Hematopoietic multipotent progenitor cell treated with erythropoietin and hydrocortisone succinate and interleukin-3 and kit ligand, for 4 days (in vitro differentiated cells): ENCODE measurements around the gene RASGEF1C.
"Not testable (repeated sequence)": the region's sequence is repeated elsewhere in the genome, so short reads cannot be mapped to it uniquely, and the experiment has no call there.

Experiments used
- DNase-seq: peaks from one replicate; pipeline ENCODE4 v3.0.0-alpha.2; 2015

RASGEF1C gene

DNA sequence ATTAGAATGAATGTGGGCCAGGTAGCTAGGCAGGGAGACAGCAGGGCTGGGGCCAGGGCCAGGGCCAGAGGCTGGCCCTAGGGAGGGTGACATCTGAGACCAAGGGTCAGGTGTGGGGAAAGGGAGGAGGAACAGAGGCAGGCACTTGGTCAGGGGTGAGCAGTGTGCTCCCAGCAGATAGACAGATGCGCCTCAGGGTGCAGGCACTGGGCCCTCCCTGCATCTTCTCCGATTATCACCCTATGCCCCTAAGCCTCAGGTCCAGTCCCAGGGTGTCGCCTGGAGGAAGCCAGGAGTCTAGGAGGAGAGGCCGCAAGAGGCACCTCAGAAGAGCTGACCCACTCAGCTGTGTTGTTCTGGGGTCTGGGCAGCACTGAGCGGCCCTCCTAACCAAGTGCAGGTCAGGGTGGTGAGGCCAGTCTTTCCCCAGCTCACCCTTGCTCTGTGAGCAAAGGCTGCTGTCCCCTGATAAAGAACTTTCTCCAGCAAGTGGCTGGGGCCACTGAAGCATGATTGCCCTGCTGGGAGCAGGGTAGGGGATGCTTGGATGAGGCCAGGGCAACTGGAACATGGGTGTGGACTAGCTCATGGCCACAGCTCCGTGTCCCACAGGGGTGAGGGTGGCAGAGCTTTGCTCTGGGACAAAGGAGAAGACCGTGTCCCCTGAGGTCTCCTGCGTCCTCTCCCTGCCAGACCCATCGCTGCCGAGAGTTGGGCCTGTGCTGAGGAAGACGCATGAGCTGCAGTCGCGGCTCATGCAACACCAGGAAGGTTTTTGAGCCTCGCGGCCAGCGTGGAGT, 2.1 kb upstream of the RASGEF1C start:
- DNase-seq = no peak

- DNase-seq = not testable (repeated sequence)
Measured at GRCh38 chr5:180210077-180210476, 1.1 kb upstream of the RASGEF1C start.

DNA sequence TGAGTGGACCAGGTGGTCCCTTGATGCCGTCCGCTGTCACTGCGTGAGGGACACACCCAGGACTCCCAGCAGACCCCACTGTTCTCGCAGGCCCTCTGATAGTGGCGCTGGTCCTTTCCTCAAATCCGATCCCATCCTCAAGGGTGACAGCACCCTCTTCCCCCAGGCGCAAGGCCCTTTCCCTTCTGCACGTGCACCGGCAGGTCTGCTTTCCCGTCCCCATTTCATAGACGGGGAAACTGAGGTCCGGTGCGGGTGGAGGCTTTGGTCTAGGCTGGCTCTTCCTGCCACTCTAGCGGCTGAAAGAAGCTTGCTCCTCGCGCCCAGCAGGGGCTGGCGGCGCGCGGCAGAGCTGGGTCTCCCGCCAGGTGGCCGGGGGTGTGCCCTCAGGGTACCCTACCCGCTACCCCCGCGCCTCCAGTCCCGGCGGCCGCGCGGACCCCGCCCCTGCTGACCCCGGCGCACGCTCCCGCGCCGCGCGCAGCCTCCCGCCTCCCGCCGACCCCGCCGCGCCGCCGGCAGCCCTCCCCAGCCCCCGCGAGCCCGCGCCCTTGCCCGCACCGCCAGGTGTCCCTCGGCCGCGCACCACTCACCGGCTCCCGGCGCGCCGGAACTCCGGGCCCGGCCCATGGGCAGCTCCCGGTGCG, 453 bp downstream of the RASGEF1C start:
- peak; percentile 56 for DNase-seq

GRCh38 chr5:180208038-180208434, 975 bp downstream of the RASGEF1C start:
- DNase-seq = no peak

DNA sequence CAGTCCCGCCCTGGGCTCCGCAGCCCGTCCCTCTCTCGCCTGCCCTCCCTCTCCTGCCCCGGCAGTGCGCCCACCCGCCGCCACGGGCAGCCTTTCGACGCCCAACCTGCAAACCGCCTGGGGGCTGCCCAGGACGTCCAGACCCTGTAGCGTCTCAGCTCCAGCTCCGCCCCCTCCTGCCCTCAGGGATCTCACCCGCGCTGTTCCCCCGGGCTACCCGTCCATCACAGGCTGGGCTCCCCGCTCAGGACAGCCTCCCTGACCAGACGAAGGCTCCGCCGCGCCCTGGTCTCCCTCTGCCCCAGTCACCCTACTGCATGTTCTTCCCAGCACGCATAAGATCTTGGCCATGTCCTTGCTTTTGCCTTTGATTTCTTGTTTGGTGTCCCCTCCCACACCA, 1.4 kb downstream of the RASGEF1C start:
- DNase-seq = no peak

DNA sequence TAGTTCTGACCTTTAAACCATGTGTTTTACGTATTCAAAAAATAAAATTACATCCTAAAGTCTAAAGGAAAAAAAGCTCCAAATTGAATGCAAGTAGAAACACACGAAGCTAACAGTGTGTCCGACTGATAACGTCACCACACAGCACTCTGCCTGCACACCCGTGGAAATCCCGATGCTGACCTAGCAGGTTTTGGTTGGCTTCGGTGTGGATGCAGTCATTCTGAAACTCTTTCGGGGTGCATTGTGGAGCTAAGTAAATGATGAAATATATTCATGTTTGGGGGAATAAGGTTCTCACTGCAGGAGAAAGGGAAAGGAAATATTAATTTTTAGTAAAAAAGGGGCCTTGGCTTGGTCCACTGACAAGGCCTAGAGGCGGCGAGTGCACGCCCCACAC, 2.0 kb downstream of the RASGEF1C start:
- DNase-seq = no peak

GRCh38 chr5:180205916-180206315, 3.1 kb downstream of the RASGEF1C start:
- no peak for DNase-seq

DNA sequence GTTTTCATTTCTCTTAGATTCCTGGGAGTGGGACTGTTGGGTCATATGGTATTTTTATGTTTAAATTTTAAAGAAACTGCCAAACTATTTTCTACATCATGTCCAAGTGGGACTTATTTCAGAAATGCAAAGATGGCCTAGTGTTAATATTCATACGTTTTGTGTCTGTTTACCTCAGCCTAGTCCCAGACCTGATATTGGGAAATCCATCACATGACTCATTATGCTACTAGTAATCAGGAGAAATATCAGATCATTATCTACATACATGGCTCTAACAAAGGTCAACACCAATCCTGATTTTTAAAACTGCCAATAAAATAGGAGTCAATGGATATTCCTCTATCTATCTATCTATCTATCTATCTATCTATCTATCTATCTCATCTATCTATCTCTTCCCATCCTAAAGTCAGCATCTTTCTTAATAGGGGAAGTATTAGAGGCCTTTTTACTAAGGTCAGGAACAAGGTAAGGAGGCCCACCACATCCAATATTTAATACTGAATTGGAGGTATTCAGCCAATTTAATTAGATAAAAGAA, 4.7 kb downstream of the RASGEF1C start:
- DNase-seq = no peak

- no peak for DNase-seq
Measured at GRCh38 chr5:180202939-180203573, 6.0 kb downstream of the RASGEF1C start.

- peak; percentile 48 for DNase-seq
Measured at GRCh38 chr5:180201051-180201987, 7.7 kb downstream of the RASGEF1C start.

GRCh38 chr5:180199390-180199789, 9.6 kb downstream of the RASGEF1C start:
- no peak for DNase-seq

DNA sequence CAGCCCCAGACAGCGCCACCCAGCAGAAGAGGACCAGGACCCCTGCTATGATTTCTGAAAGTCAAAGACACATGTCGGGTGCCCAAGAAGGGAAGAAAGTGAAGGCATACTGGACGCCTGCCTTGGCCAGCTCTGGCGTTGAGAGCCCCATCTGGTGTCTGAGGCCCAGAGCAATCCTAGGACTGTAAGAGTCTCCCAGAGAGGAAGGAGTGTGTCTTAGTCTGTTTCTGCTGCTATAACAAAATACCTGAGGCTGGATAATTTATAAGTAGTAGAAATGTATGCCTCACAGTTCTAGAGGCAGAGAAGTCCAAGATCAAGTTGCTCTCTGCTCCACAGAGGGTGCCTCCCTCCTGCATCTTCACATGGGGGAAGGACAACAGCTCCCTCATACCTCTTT, 10.8 kb downstream of the RASGEF1C start:
- DNase-seq = no peak

- no peak for DNase-seq
Measured at GRCh38 chr5:180197016-180197702, 11.9 kb downstream of the RASGEF1C start.

DNA sequence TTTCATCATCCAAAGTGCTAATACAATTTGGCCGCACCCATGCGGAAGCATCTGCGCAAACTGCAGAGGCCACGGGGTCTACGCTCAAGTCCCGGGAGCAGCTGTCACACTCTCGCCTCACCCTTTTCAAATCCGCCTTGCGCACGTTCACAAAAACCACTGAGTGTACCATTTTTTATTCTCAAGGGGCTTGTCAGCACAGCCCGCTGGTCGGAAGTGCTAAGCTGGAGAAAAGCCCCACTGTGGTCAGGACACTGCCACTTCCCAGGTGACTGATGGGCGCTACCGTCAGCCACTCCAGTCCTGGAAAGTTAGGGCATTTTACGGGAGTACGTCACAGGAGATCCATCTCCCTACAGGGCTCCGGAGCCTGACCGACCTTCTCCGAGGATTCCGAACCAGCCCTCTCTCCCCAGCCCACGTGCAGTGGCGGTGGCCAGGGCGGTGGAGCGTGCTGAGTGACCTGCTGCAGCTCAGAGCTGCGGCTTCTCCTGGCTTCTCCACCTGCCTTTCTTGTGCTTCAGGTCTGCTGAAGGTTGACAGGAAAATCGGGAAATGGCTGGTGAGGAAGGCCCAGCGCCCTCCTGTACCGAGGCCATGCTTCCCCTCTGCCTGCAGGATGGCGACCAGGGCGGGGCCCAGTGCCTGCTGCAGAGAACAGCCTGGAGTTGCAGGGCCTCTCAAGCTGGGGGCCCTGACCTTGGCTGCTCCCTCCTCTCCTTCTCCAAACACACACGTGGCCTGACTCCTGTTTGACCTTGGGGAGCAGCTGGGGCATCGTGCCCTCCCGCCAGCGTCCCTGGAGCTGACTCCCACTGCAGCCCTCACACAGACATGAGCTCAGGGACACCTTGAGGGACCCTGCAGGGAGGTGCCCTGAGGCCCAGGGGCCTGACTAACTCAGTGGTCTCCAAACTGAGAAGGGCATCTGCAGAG, 14.3 kb downstream of the RASGEF1C start:
- no peak for DNase-seq

GRCh38 chr5:180193749-180194375, 15.1 kb downstream of the RASGEF1C start:
- no peak for DNase-seq

DNA sequence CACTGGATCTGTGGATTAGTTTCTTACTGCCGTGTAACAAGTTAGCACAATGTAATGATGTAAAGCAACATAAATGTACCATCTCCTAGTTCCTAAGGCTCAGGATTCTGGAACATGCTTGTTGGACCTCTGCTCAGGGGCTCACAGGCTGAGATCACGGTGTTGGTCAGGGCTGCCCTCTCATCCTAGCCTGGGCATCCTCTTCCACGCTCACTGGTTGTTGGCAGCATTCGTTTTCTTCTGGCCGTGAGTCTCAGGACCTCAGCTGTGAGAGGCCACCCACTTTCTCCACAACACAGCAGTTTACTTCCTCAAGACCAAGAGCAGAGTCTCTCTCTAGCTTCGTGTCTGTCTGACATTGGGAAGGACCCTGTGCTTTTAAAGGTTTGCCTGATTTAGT, 17.3 kb downstream of the RASGEF1C start:
- DNase-seq = no peak

DNA sequence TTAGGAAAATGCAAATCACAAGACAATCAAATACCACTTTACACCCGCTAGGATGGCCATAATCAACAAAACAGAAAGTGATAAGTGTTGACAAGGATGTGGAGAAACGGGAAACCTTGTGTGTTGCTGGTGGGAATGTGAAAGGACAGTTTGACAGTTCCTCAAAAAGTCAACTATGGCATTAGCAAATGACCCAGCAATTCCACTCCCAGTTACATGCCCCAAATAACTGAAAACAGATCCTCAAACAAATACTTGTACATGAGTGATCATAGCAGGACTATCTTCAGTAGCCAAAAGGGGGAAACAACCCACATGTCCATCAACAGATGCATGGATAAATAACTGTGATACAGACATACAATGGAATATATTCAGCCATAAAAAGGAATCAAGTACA, 21.2 kb downstream of the RASGEF1C start:
- DNase-seq = no peak

DNA sequence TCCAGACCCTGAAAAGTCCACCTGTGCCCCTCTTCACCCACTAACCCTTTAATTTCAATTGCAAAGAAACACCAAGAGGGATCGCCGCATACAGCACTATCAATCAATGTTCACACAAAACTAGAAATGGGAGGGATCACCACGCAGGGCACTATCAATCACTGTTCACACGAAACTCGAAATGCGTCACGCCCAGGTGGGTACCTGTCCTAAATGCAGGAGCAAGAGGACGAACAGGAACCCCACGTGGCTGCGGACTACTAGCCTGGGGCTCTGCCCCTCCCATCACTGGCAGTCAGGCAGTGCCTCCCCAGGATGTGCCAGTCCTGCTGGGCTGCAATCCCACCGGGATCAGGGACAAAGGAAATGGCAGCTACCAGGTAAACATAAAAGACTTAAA, 28.2 kb downstream of the RASGEF1C start:
- no peak for DNase-seq

DNA sequence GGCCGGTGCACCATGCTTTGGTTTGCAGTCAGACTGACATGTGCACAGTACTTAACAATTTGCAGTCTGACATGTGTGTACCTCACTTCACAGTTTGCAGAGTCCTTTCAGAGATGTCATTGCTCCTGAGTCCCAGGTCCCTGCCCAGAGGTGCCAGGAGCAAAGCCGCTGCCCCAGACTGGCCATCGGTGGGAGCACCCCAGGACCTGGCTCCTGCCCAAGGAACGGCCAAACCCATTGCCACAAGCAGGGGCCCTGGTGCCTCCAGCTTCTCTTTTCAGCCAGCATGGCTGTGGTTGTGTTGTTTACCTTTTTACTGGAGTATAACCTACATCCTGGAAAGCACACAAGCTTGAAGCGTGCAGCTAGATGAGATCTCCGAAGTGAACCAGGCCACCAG, 28.6 kb downstream of the RASGEF1C start:
- no peak for DNase-seq
